HG03460 (cell line): Measurements from ENCODE around the gene TNIP1.

ENCODE experiments used
- ATAC-seq: cut with Tn5 transposase; IDR thresholded peaks from one replicate; pipeline ENCODE4 v1.9.1; 2021; ENCODE audit not compliant: unreplicated experiment

Gene TNIP1

DNA sequence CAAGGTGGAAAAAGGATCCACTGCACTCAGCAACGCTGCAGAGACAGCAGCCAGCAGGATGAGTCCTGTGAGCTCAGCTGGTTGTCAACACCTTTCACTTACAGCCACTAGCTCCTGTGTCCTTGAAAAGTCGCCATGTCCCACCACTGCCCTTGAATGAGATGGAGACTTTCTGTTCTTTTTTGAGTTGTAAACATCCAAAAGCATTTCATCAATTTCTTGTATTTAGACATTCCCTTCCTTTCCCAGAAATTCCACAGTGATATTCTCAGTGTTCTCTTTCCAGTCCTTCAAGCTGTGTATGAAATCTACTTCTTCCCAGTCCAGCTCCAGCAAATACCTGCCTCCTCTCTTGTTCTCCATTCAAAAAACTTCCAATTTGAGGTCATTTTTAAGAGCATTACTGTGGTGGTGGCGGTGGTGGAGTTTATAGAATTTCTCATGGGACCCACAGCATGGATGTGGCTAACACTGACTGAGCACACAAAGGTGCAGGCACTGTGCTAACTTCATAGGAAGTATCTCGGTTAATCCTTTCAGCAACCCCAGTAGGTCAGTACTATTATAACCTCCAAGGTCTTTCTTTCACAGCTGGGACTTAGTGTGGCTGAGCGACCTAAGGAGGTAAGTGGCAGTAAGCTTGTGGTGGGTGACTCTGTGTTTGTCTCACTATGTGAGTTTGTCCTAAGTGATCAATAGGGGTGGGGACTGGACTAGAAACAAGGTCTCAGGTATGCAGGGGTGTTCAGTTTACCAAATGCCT, 75.5 kb downstream of the TNIP1 start:
- no peak for ATAC-seq

DNA sequence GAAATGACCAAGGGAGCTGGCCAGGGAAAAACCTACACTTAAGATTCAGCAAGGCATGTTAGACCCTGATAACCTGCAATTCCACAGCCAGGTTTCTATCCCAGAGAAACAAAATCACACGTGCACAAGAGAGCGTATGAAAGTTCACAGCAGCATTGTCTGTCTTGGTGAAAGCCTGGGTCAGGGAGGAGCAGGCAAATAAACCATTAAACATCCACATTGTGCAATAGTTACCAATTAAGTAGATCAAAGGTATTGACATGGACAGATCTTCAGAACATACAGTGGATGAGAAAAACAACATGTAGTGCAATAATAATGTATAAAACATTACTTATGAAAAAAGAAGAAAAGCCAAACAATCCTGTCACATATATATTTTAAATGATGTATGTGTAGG, 76.3 kb downstream of the TNIP1 start:
- ATAC-seq: no peak

DNA sequence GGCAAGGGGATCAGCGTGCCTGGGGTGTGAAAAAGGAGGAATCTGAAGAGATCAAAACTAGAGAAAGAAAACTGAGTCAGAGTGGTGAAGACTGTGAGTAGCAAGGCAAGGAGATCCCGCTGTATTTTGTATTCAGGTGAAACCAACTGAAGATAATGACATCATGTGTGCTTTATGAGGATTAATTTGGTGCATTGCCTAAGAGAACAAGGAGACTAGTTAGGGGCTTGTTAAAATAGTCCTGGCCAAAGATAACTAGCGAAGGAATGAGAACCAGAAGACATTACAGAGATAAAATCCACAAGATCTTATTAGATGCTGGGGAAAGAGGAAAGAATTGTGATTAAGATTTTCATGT, 77.4 kb downstream of the TNIP1 start:
- ATAC-seq: no peak

DNA sequence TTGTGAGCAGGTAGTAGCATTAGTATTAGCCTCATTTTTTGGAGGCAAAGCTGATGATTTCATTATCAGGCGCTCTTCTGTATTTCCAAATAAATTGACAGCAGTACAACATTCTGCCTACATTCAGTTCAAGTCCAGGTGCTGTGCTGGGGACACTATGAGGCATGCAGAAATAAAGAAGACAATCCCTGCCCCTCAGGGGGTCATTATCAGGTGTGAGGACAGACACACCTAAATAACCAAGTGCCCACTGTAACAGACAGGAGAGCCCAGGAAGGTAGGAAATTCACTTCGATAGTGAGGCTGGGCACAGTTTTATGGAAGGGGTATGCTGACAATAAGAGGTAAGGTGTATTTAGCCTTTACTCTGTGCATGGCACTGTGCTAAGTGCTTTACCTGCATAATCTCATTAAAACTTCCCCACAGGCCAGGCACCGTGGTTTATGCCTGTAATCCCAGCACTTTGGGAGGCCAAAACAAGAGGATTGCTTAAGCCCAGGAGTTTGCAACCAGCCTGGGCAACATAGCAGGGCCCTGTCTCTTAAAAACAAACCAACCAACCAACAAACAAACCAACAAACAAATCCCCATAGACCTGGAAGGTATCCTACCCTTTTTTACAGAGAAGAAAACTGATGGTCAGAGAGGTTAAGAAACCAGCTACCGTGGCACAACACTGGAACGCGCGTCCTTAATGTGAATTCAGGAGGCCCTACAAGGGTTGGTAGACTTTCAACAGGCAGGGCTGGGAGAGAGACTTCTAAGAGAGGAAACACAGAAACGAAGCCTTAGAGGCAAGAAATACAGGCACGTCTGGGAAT, 77.9 kb downstream of the TNIP1 start:
- no peak for ATAC-seq

DNA sequence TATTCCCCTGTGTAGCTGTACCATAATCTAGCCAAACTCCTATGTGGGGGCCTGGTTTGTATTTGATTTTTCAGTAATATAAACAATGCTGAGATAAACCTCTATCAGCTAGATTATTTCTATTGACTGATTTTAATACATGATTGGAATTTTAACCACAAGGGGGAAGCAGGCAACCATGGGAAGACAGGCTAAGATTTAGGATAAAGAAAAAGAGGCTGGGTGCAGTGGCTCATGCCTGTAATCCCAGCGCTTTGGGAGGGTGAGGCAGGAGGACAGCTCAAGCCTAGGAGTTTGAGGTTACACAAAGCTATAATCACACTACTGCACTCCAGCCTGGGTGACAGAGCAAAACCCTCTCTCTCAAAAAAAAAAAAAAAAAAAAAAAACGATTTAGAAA, 78.6 kb downstream of the TNIP1 start:
- ATAC-seq: no peak

DNA sequence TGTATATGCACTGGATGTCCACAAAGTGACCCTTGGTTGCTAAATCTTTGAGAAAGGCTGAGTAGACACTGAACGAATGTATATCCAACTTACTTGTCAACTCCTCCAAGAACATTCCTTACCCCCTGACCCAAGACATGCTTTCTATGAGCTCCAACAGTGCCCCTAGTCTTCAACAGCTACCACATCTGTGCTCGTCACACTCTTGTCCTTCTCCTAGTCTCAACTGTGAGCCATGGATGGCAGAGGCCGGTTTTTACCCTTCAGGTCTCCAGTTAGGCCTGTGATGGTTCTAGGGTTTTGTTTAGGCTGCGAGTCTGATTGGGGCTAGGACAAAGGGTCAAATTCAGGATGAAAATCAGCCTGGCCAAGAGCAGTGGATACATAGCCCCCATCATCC, 79.4 kb downstream of the TNIP1 start:
- ATAC-seq: no peak

DNA sequence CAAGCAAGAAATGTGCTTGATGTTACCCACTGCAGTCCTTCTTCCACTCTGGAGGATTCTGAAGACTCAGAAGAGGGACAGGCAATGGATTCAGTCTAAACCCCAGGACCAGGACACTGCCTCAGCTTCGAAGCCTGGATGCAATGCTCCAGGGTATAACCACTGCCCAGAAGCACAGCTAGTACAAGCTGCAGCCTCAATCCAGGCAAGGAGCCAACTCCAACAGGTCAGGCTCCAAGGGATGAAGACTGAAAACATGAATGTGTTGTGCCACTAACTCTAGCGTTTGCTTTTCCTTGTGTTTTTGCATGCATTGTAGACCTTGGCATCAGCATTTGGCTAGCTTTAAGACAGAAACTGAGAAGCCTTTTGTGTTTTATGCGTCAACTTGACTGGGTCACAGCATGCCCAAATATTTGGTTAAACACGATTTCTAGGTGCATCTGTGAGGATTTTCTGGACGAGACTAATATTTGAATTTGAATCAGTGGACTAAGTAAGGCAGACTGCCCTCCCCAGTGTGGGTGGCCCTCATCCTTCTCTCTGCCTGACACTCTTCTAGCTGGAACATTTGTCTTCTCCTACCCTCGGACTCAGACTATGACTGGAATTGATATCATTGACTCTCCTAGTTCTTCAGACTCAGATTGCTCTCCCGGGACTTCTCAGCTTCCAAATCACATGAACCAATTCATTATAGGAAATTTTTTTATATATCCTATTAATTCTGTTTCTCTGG, 81.0 kb downstream of the TNIP1 start:
- no peak for ATAC-seq

DNA sequence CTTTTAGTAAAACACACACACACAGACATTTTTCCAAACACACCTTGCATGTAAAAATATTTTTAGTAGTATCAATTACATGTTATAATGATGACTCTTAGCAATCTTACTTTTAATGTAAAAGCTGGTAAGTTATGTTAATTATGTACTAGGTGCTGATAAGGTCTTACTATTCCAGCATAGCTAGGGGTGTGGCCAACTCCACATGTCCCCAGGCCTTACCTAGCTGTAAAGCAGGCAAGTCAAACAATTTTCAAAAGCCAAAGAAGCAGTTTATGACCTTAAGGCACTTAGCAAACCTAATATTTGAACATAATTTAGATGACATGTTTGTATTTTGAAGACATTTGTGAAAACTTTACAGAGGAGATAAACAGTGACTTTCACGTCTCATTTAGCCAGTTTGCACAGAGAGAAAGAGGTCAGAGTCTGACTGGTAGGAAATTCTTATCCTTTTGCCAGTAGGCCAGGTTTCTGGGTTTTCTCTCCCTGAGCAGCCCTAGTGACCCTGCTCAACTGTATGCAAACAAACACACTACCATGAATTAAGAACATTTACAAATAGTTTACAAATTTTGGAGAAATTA, 86.9 kb downstream of the TNIP1 start:
- no peak for ATAC-seq

DNA sequence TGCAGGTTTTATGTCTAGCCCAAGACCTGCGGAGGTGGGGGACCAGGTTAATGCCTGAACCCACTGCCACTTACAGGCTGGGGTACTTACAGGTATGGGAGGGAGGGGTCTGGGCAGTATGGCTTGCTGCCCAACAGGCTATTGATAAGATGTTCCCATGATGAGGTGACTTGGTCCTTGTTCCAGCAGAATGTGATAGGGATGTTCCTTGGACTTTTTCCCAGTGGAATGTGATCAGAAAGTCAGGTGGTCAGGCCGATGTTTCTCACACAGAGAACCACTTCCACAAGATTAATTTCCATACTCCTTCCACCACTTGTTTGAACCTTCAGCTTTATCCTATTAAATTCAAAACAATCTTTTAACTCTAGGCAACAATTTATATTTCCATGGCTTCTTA, 87.4 kb downstream of the TNIP1 start:
- no peak for ATAC-seq

DNA sequence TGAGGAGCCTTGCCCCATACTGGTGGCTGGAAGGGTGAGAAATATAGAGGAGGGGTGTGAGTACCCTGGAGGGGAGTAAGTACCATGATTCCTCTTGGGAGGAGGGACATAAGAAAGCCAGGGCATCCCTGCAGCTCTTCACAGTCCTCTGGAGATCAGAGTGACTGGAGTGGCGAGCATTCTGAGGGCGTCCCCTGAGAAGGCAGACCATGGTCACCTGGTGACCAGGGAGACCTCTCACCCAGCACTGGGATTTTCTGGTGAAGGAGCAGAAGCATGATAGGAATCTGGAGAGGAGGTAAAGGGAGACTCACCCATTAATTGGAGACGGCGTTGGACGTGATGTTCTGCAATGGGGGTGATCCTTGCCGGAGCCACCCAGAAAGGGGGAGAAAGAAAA, 88.1 kb downstream of the TNIP1 start:
- ATAC-seq: no peak

DNA sequence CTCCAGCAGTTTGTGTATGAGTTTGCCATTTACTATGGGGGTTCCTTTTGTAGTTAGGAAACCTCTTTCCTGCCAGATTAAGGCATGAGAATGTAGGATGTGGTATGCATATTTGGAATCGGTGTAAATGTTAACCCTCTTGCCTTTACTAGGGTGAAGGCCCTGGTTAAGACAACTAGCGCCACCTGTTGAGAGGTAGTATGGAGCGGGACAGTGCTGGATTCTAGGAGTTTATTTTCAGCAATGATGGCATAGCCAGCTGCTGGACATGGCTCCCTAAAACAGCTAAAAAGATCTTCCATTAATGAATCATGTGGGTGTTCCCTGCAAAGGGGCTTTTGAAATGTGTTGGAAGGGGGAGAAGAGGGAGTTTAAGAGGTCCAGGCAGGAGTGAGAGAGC, 91.1 kb downstream of the TNIP1 start:
- no peak for ATAC-seq

DNA sequence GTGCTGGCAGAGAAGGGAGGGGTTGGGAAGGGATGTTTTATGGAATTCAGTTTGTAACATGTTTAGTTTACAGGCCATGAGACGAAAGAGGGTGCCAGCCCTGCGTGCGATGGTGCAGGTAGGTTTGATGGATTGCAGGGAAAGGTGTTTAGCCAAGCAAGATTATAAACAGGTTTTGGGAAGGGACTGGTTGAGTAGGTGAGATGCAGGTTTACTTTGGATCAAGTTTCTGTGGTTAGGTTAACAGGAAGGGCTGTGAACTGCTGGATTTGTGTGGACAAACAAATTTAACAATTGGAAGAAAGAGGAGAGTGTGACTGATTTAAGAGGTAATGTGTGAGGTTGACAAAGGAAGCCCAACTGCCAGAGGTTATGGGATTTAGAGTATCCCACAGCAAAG, 93.1 kb downstream of the TNIP1 start:
- ATAC-seq: no peak
